ENCODE data around the gene CAST.
A peak's percentile ranks its signal among the peaks of the same experiment; 100 is the strongest.

The CAST gene

GRCh38 chr5:96675882-96676281 lies 13.7 kb downstream of the CAST start:
- no peak for DNase-seq (ENCODE audit: low read depth)

GRCh38 chr5:96677496-96677895 lies 15.3 kb downstream of the CAST start:
- DNase-seq (ENCODE audit: low read depth), result no peak

GRCh38 chr5:96679293-96679692 lies 17.1 kb downstream of the CAST start:
- no peak for DNase-seq (ENCODE audit: low read depth)

- DNase-seq (ENCODE audit: low read depth), result no peak
Observed at GRCh38 chr5:96680759-96681470, 18.7 kb downstream of the CAST start.

- no peak for DNase-seq (ENCODE audit: low read depth)
Observed at GRCh38 chr5:96683392-96683791, 21.2 kb downstream of the CAST start.

GRCh38 chr5:96683810-96684209 lies 21.6 kb downstream of the CAST start:
- DNase-seq (ENCODE audit: low read depth), result no peak

- DNase-seq (ENCODE audit: low read depth), result no peak
Observed at GRCh38 chr5:96687080-96687479, 24.9 kb downstream of the CAST start.

GRCh38 chr5:96687812-96688453 lies 25.8 kb downstream of the CAST start:
- DNase-seq (ENCODE audit: low read depth), result no peak

- DNase-seq (ENCODE audit: low read depth), result no peak
Observed at GRCh38 chr5:96690861-96691260, 28.7 kb downstream of the CAST start.

GRCh38 chr5:96691503-96692303 lies 29.5 kb downstream of the CAST start:
- DNase-seq (ENCODE audit: low read depth), result no peak

GRCh38 chr5:96692441-96692840 lies 30.3 kb downstream of the CAST start:
- DNase-seq (ENCODE audit: low read depth), result no peak

- no peak for DNase-seq (ENCODE audit: low read depth)
Observed at GRCh38 chr5:96699186-96699820, 37.1 kb downstream of the CAST start.

GRCh38 chr5:96702503-96703383 lies 40.6 kb downstream of the CAST start:
- peak; percentile 76 for DNase-seq (ENCODE audit: low read depth)

GRCh38 chr5:96703384-96703920 lies 41.3 kb downstream of the CAST start:
- DNase-seq (ENCODE audit: low read depth), result peak; percentile 56

- DNase-seq (ENCODE audit: low read depth), result no peak
Observed at GRCh38 chr5:96703995-96704394, 41.8 kb downstream of the CAST start.

- no peak for DNase-seq (ENCODE audit: low read depth)
Observed at GRCh38 chr5:96706433-96707111, 44.4 kb downstream of the CAST start.

- DNase-seq (ENCODE audit: low read depth), result no peak
Observed at GRCh38 chr5:96708600-96708999, 46.4 kb downstream of the CAST start.

GRCh38 chr5:96709152-96709821 lies 47.1 kb downstream of the CAST start:
- DNase-seq (ENCODE audit: low read depth), result no peak

GRCh38 chr5:96712100-96712746 lies 50.0 kb downstream of the CAST start:
- DNase-seq (ENCODE audit: low read depth), result no peak

GRCh38 chr5:96714450-96714849 lies 52.3 kb downstream of the CAST start:
- no peak for DNase-seq (ENCODE audit: low read depth)

Data from activated T-cell treated with anti-CD3 and anti-CD28 coated beads for 24 hours (primary cell).